ENCODE measurements around the gene MPDU1.
"Not testable (repeated sequence)": the region's sequence is repeated elsewhere in the genome, so short reads cannot be mapped to it uniquely, and the experiment has no call there.

GRCh38 chr17:7625749-7626148 lies 42.1 kb downstream of the MPDU1 start:
- TF ChIP-seq SRF (IDR thresholded peaks at IDR 0.05; ENCODE audit: low read depth); YY1 (IDR thresholded peaks at IDR 0.05; ENCODE audit: extremely low read depth, insufficient replicate concordance, low read depth, low read length); EZH2phosphoT487 (IDR thresholded peaks at IDR 0.05; ENCODE audit: borderline replicate concordance); CTCF (IDR thresholded peaks at IDR 0.05 in 2 of 3, conservative IDR thresholded peaks at IDR 0.05 in 1 of 3; ENCODE audit: borderline replicate concordance in 1 of 3, insufficient read depth in 1 of 3, low read depth in 2 of 3, low read length in 2 of 3); TCF7L2 (IDR thresholded peaks at IDR 0.05; ENCODE audit: borderline replicate concordance, extremely low read depth, insufficient read depth, insufficient read length); POLR2A (IDR thresholded peaks at IDR 0.05; ENCODE audit: borderline replicate concordance, extremely low read depth, insufficient read depth, insufficient read length); POLR2AphosphoS5 (IDR thresholded peaks at IDR 0.05; ENCODE audit: low read depth, low read length): not testable (repeated sequence)

All from HCT116 (cell line).